ENCODE measurements around the gene ERRFI1.
"Not testable (repeated sequence)": the region's sequence is repeated elsewhere in the genome, so short reads cannot be mapped to it uniquely, and the experiment has no call there.

Gene ERRFI1

GRCh38 chr1:8070381-8070811, 44.3 kb upstream of the ERRFI1 start:
- Histone ChIP-seq H3F3A (ENCODE audit: insufficient read depth, low read length) (no peaks in the 10 kb centered on the region), H3K79me2 (ENCODE audit: low read length) (no peaks in the 10 kb centered on the region), H3K4me2 (ENCODE audit: low read depth, low read length) (no peak overlapping the region), H3K27me3 (replicated peaks; ENCODE audit: insufficient read depth, low read length) (peaks cover 61% of the 10 kb centered on the region), H4K20me1 (ENCODE audit: insufficient read depth, low read length) (no peaks in the 10 kb centered on the region), H3K4me1 (ENCODE audit: low read length) (no peaks in the 10 kb centered on the region), H3K9ac (ENCODE audit: low read length) (no peak overlapping the region), H3K4me3 (ENCODE audit: low read length) (no peak overlapping the region), H3K27ac (ENCODE audit: low read length) (no peak overlapping the region), H3K36me3 (replicated peaks; ENCODE audit: insufficient read depth, low read length) (no peaks in the 10 kb centered on the region), H2AFZ (ENCODE audit: low read length) (no peak overlapping the region), H3K9me2 (replicated peaks; ENCODE audit: insufficient read depth, low read length) (no peaks in the 10 kb centered on the region), H3K9me3 (replicated peaks; ENCODE audit: insufficient read depth, low read length) (no peaks in the 10 kb centered on the region)
- no peak for DNase-seq
- TF ChIP-seq CTCF (IDR thresholded peaks at IDR 0.05; ENCODE audit: low read length): no peak
- TF ChIP-seq EZH2 (optimal IDR thresholded peaks at IDR 0.05; ENCODE audit: low read depth, low read length): no peak
- no peak for TF ChIP-seq EZH2phosphoT487 (IDR thresholded peaks at IDR 0.05; ENCODE audit: low read length)

DNA sequence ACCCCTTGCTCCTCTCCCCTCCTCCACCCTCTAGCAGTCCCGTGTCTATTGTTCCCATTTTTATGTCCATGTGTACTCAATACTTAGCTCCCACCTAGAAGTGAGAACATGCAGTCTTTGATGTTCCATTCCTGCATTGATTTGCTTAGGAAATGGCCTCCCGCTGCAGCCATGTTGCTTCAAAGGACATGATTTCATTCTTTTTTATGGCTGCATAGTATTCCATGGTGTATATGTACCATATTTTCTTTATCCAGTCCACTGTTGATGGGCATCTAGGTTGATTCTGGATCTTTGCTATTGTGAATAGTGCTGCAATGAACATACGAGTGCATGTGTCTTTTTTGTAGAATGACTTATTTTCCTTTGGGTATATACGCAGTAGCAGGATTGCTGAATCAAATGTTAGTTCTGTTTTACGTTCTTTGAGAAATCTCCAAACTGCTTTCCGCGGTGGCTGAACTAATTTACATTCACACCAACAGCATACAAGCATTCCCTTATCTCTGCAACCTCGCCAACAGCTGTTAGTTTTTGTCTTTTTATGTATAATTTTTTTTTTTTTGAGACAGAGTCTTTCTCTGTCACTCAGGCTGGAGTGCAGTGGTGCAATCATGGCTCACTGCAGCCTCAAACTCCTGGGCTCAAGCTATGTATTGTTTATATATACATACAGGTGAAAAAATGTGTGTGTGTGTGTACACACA, 43.7 kb upstream of the ERRFI1 start:
- not testable (repeated sequence) for H4K20me1 ChIP-seq (ENCODE audit: insufficient read depth, low read length); H3K36me3 ChIP-seq (replicated peaks; ENCODE audit: insufficient read depth, low read length); H3K4me1 ChIP-seq (ENCODE audit: low read length); DNase-seq; H3K79me2 ChIP-seq (ENCODE audit: low read length); H3K4me3 ChIP-seq (ENCODE audit: low read length); H3F3A ChIP-seq (ENCODE audit: insufficient read depth, low read length); H3K27ac ChIP-seq (ENCODE audit: low read length); H3K9me3 ChIP-seq (replicated peaks; ENCODE audit: insufficient read depth, low read length); H3K9ac ChIP-seq (ENCODE audit: low read length); H3K9me2 ChIP-seq (replicated peaks; ENCODE audit: insufficient read depth, low read length); H2AFZ ChIP-seq (ENCODE audit: low read length); H3K4me2 ChIP-seq (ENCODE audit: low read depth, low read length)
- H3K27me3 ChIP-seq (replicated peaks; ENCODE audit: insufficient read depth, low read length): peaks cover 66% of the 10 kb centered on the region

DNA sequence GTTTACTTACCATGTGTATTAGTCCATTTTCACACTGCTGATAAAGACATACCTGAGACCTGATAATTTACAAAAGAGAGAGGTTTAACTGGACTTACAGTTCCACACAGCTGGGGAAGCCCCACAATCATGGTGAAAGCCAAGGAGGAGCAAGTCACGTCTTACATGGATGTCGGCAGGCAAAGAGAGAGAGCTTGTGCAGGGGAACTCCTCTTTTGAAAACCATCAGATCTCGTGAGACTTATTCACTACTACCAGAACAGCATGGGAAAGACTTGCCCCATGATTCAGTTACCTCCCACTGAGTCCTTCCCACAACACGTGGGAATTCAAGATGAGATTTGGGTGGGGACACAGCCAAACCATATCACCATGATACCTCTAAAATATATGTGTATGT, 39.3 kb upstream of the ERRFI1 start:
- TF ChIP-seq EZH2phosphoT487 (IDR thresholded peaks at IDR 0.05; ENCODE audit: low read length) (no peak), EZH2 (optimal IDR thresholded peaks at IDR 0.05; ENCODE audit: low read depth, low read length) (no peak)
- no peak overlapping the region for H3K4me2 ChIP-seq (ENCODE audit: low read depth, low read length)
- H3K4me3 ChIP-seq (ENCODE audit: low read length): no peak overlapping the region
- no peaks in the 10 kb centered on the region for H3F3A ChIP-seq (ENCODE audit: insufficient read depth, low read length)
- H3K9me3 ChIP-seq (replicated peaks; ENCODE audit: insufficient read depth, low read length): no peaks in the 10 kb centered on the region
- peaks cover 67% of the 10 kb centered on the region for H3K27me3 ChIP-seq (replicated peaks; ENCODE audit: insufficient read depth, low read length)
- no peaks in the 10 kb centered on the region for H3K79me2 ChIP-seq (ENCODE audit: low read length)
- no peak for DNase-seq
- no peak overlapping the region for H2AFZ ChIP-seq (ENCODE audit: low read length)
- no peaks in the 10 kb centered on the region for H4K20me1 ChIP-seq (ENCODE audit: insufficient read depth, low read length)
- no peak overlapping the region for H3K9ac ChIP-seq (ENCODE audit: low read length)
- no peak overlapping the region for H3K27ac ChIP-seq (ENCODE audit: low read length)
- no peaks in the 10 kb centered on the region for H3K4me1 ChIP-seq (ENCODE audit: low read length)
- no peaks in the 10 kb centered on the region for H3K9me2 ChIP-seq (replicated peaks; ENCODE audit: insufficient read depth, low read length)
- H3K36me3 ChIP-seq (replicated peaks; ENCODE audit: insufficient read depth, low read length): no peaks in the 10 kb centered on the region

DNA sequence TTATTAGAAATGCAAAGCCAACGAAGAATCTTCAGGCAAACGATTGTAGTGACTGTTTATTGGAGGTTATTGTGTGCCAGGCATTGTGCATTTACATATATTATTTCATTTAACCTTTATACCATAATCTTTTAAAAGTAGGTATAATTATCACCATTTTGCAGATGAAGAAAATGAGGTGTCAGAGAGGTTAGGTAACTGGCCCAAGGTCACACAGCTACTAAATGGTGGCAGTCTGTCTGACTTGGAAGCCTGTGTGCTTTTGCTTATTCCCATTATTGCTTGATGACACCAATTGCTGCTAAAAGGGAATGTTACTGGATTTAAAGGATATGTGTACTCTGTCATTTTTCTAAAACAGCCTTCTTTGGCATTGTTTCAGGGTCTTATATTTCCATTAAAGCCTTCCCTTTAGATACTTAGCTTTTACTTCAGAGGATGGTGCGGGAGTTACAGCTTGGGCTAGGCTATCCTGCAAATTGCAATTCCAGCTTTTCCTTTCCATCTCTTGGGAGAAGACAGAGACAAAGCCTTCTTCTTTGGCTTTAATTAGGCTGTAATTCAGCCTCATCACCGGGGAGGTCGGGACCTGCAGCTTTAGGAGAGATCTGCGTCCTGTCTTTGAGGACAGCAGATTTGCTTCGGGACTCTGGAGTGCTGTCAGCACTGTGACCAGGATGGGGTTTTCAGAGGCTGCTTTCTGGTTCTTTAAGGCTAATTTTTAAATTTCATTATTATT, 37.4 kb upstream of the ERRFI1 start:
- no peaks in the 10 kb centered on the region for H3K79me2 ChIP-seq (ENCODE audit: low read length)
- no peaks in the 10 kb centered on the region for H3K9me2 ChIP-seq (replicated peaks; ENCODE audit: insufficient read depth, low read length)
- no peak overlapping the region for H2AFZ ChIP-seq (ENCODE audit: low read length)
- no peaks in the 10 kb centered on the region for H3F3A ChIP-seq (ENCODE audit: insufficient read depth, low read length)
- H3K4me2 ChIP-seq (ENCODE audit: low read depth, low read length): no peak overlapping the region
- H3K4me3 ChIP-seq (ENCODE audit: low read length): no peak overlapping the region
- H3K36me3 ChIP-seq (replicated peaks; ENCODE audit: insufficient read depth, low read length): no peaks in the 10 kb centered on the region
- TF ChIP-seq EZH2phosphoT487 (IDR thresholded peaks at IDR 0.05; ENCODE audit: low read length) (no peak), EZH2 (optimal IDR thresholded peaks at IDR 0.05; ENCODE audit: low read depth, low read length) (no peak), CTCF (IDR thresholded peaks at IDR 0.05; ENCODE audit: low read length) (no peak)
- no peak overlapping the region for H3K27ac ChIP-seq (ENCODE audit: low read length)
- peaks cover 53% of the 10 kb centered on the region for H3K27me3 ChIP-seq (replicated peaks; ENCODE audit: insufficient read depth, low read length)
- H3K9me3 ChIP-seq (replicated peaks; ENCODE audit: insufficient read depth, low read length): no peaks in the 10 kb centered on the region
- DNase-seq: no peak
- H4K20me1 ChIP-seq (ENCODE audit: insufficient read depth, low read length): no peaks in the 10 kb centered on the region
- H3K4me1 ChIP-seq (ENCODE audit: low read length): no peaks in the 10 kb centered on the region
- no peak overlapping the region for H3K9ac ChIP-seq (ENCODE audit: low read length)

All from MM.1S (cell line).